PC-3 (cell line): ENCODE data around the gene MSH2. TPM values are rescaled to one million over a fixed set of nuclear protein-coding genes. Genes with fewer than 3 reads are reported as not detected.

Experiments
- ATAC-seq: fragments of 200-7000 bp; cut with Tn5 transposase; 2 replicates; pipeline ENCODE4 v1.9.1; 2020; ENCODE audit warnings: mild to moderate bottlenecking, moderate library complexity
- BruUV-seq: library from RNA; stranded (reverse); fragments of 400-500 nt; replicated peaks from 2 replicates; lab custom pipeline; 2021; lab: Mats Ljungman, UMichigan
- CTCF ChIA-PET: fragments of 300-600 bp; sonication (Branson Sonifier 250); formaldehyde crosslinking; loops from one replicate; lab custom pipeline; 2022; ENCODE audit warnings: antibody characterized with exemption; lab: Charles Lee
- POLR2A ChIA-PET: fragments of 300-600 bp; sonication (Branson Sonifier 250); formaldehyde crosslinking; loops from one replicate; lab custom pipeline; 2022; ENCODE audit warnings: antibody characterized with exemption; ENCODE audit not compliant: unreplicated experiment; lab: Charles Lee
- DNase-seq: peaks from one replicate; pipeline ENCODE4 v3.0.0-alpha.2; 2015
- H2AFZ ChIP-seq: fragments of 300-600 bp; sonication (generic); 2 replicates; pipeline ENCODE4 v1.6.0; 2016; ENCODE audit warnings: antibody characterized with exemption, low read length
- H3F3A ChIP-seq: fragments of 300-600 bp; sonication (generic); one replicate; pipeline ENCODE4 v1.6.0; 2017; ENCODE audit warnings: antibody characterized with exemption, low read length, control low read depth, mild to moderate bottlenecking; ENCODE audit not compliant: unreplicated experiment
- H3K27ac ChIP-seq: fragments of 300-600 bp; sonication (generic); 2 replicates; pipeline ENCODE4 v1.5.1; 2016; ENCODE audit warnings: mild to moderate bottlenecking, low read length
- H3K27me3 ChIP-seq: fragments of 300-600 bp; sonication (generic); 2 replicates; pipeline ENCODE4 v1.6.1; 2016; ENCODE audit warnings: low read length, mixed read lengths
- H3K36me3 ChIP-seq: fragments of 300-600 bp; sonication (generic); 2 replicates; pipeline ENCODE4 v1.6.1; 2016; ENCODE audit warnings: low read depth, mixed run types, low read length, mixed read lengths
- H3K4me1 ChIP-seq: fragments of 300-600 bp; sonication (generic); 2 replicates; pipeline ENCODE4 v1.5.1; 2016; ENCODE audit warnings: low read length; ENCODE audit not compliant: insufficient read depth
- H3K4me2 ChIP-seq: fragments of 300-600 bp; sonication (generic); 2 replicates; pipeline ENCODE4 v1.6.0; 2016; ENCODE audit warnings: low read length
- H3K4me3 ChIP-seq: fragments of 300-600 bp; sonication (generic); 2 replicates; pipeline ENCODE4 v1.5.1; 2016; ENCODE audit warnings: mild to moderate bottlenecking, low read length, mixed read lengths
- H3K79me2 ChIP-seq: fragments of 300-600 bp; sonication (generic); 2 replicates; pipeline ENCODE4 v1.6.1; 2017; ENCODE audit warnings: low read length, mixed read lengths
- H3K9ac ChIP-seq: fragments of 300-600 bp; sonication (generic); 2 replicates; pipeline ENCODE4 v1.6.0; 2016; ENCODE audit warnings: mild to moderate bottlenecking, low read length
- H3K9me2 ChIP-seq: fragments of 300-600 bp; sonication (generic); replicated peaks from 2 replicates; pipeline ENCODE4 v1.6.1; 2016; ENCODE audit warnings: mixed run types, low read length, mixed read lengths
- H3K9me3 ChIP-seq: fragments of 300-600 bp; sonication (generic); 2 replicates; pipeline ENCODE4 v1.6.1; 2016; ENCODE audit warnings: low read length, mixed read lengths
- H4K20me1 ChIP-seq: fragments of 300-600 bp; sonication (generic); 2 replicates; pipeline ENCODE4 v1.6.1; 2016; ENCODE audit warnings: low read length, mixed read lengths
- CTCF ChIP-seq: fragments of 300-600 bp; sonication (generic); conservative IDR thresholded peaks from 2 replicates; pipeline ENCODE4 v1.5.1; 2017; ENCODE audit warnings: antibody characterized with exemption, low read depth, mild to moderate bottlenecking, low read length
- EZH2 ChIP-seq: fragments of 300-600 bp; sonication (generic); IDR thresholded peaks from one replicate; pipeline ENCODE4 v1.6.1; 2017; ENCODE audit warnings: antibody characterized with exemption, mild to moderate bottlenecking, low read length; ENCODE audit not compliant: unreplicated experiment
- EZH2phosphoT487 ChIP-seq: fragments of 300-600 bp; sonication (generic); IDR thresholded peaks from 2 replicates; pipeline ENCODE4 v1.6.1; 2018; ENCODE audit warnings: mild to moderate bottlenecking, antibody characterized with exemption, low read length, borderline replicate concordance
- intact Hi-C: fragments of 100-400 bp; cut with micrococcal nuclease; formaldehyde crosslinking; loops from 2 replicates; pipeline ENCODE4 v1.9.0; 2023
- microRNA-seq: library from miRNA; unstranded; fragments of <30 nt; microRNA quantifications from one replicate; pipeline ENCODE4 v1.1.0, GENCODE V29; 2020; ENCODE audit not compliant: unreplicated experiment
- total RNA-seq: library from RNA; depleted of rRNA; stranded (reverse); fragments of >200 nt; gene quantifications from 2 replicates; pipeline ENCODE4 v1.2.3, GENCODE V29; 2014; rRNA removed

The MSH2 gene
- total RNA-seq, 1 experiment from 2014 or later: 70.7 TPM

- Histone ChIP-seq H3K9me2 (no peaks in the 10 kb centered on the region), H3F3A (no peaks in the 10 kb centered on the region), H3K4me2 (no peak overlapping the region), H4K20me1 (no peaks in the 10 kb centered on the region), H2AFZ (no peak overlapping the region), H3K27me3 (no peaks in the 10 kb centered on the region), H3K9ac (no peak overlapping the region), H3K79me2 (no peaks in the 10 kb centered on the region), H3K4me1 (peaks cover 18% of the 10 kb centered on the region), H3K36me3 (no peaks in the 10 kb centered on the region), H3K4me3 (no peak overlapping the region), H3K27ac (no peak overlapping the region), H3K9me3 (no peaks in the 10 kb centered on the region)
- intact Hi-C loops: no loop called here
- no peak for ATAC-seq
- TF ChIP-seq EZH2 (no peak), EZH2phosphoT487 (no peak), CTCF (no peak)
- no peak for DNase-seq
- ChIA-PET CTCF (no interaction called here), POLR2A (no interaction called here)
- BruUV-seq: no TSS peak
Observed at GRCh38 chr2:47530105-47530760, 127.3 kb downstream of the MSH2 start.

- TF ChIP-seq CTCF (no peak), EZH2 (no peak), EZH2phosphoT487 (no peak)
- intact Hi-C loops: no loop called here
- H3K9me3 ChIP-seq: no peaks in the 10 kb centered on the region
- H2AFZ ChIP-seq: no peak overlapping the region
- H3K27me3 ChIP-seq: no peaks in the 10 kb centered on the region
- no peak overlapping the region for H3K4me2 ChIP-seq
- H3K9ac ChIP-seq: no peak overlapping the region
- ChIA-PET CTCF (no interaction called here), POLR2A (no interaction called here)
- no peaks in the 10 kb centered on the region for H3K79me2 ChIP-seq
- no peaks in the 10 kb centered on the region for H3K36me3 ChIP-seq
- no TSS peak for BruUV-seq
- H3K4me1 ChIP-seq: peaks cover 29% of the 10 kb centered on the region
- no peaks in the 10 kb centered on the region for H3K9me2 ChIP-seq
- no peaks in the 10 kb centered on the region for H3F3A ChIP-seq
- ATAC-seq: no peak
- no peak overlapping the region for H3K4me3 ChIP-seq
- no peak overlapping the region for H3K27ac ChIP-seq
- no peak for DNase-seq
- no peaks in the 10 kb centered on the region for H4K20me1 ChIP-seq
Observed at GRCh38 chr2:47531378-47532042, 128.6 kb downstream of the MSH2 start.

Small RNAs within 50 kb of the gene (microRNA-seq; reads per million reads assigned to microRNA genes)
- gene MIR559: not detected

Other genes starting within 250 kb of the MSH2 start
- 2.4 TPM in 1 of 2 replicates, not detected in the other for gene STPG4, start 247.8 kb upstream of the MSH2 start, total RNA-seq
- 382 and 393 TPM in 2 replicates for gene CALM2, start 226.6 kb upstream of the MSH2 start, total RNA-seq
- gene EPCAM, start 33.8 kb upstream of the MSH2 start, total RNA-seq: 223 and 235 TPM in 2 replicates
- gene KCNK12, start 167.8 kb downstream of the MSH2 start, total RNA-seq: 0.04 and 0.12 TPM in 2 replicates